SK-N-MC (cell line): ENCODE results near the gene GLTP.

Source experiments
- EZH2 ChIP-seq: fragments of 200-600 bp; sonication (generic); IDR thresholded peaks from one replicate; pipeline ENCODE4 v1.6.1; 2017; ENCODE audit warnings: antibody characterized with exemption
- POLR2AphosphoS5 ChIP-seq: IDR thresholded peaks from 2 replicates; pipeline ENCODE4 v1.6.1; 2012; ENCODE audit warnings: mild to moderate bottlenecking, low read depth, low read length, borderline replicate concordance

GRCh38 chr12:109899783-109900751, 19.7 kb upstream of the GLTP start, which contains the start of gene TCHP:
- TF ChIP-seq EZH2 (no peak), POLR2AphosphoS5 (peak; percentile 86)
